HG03097 (cell line): ENCODE data around the gene PFKL.

ENCODE experiments used
- ATAC-seq: cut with Tn5 transposase; IDR thresholded peaks from one replicate; pipeline ENCODE4 v1.9.1; 2021; ENCODE audit not compliant: unreplicated experiment, low FRiP score

Gene PFKL

DNA sequence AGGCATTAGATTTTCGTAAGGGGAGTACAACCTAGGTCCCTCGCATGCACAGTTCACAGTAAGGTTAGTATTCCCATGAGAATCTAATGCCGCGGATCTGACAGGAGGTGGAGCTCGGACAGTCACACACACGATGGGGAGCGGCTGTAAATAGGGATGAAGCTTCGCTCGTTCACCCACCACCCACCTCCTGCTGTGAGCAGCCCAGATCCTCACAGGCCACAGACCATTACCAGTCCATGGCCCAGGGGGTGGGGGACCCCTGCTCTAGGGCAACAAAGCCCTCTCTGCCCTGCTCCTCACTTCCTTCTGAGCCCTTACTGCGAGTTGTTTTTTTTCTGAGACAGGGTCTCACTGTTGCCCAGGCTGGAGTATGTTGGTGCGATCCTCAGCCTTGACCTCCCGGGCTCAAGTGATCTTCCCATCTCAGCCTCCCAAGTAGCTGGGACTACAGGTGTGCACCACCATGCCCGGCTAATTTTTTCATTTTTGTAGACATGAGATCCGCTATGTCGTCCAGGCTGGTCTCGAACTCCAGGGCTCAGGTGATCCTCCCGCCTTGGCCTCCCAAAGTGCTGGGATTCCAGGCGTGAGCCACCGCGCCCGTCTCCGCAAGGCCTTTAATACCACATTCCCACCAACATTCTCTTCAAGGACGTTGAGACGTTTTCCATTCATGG lies 74.9 kb downstream of the PFKL start:
- ATAC-seq: no peak

DNA sequence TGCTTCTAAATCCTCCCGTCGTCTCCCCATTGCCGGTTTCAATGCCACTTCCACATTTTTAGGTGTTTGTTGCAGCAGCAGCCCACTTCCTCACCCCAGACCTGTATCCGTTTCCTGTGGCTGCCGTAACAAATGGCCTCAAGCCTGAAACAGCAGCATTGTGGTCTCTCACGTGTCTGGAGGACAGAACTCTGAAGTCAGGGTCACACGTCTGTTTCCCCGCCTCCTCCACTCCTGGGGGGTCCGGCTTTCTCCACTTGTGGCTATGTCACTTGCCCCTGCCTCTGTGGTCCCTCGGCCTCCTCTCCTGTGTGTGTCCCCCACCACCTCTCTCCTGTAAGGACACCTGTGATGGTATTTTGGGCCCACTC lies 75.4 kb downstream of the PFKL start:
- ATAC-seq: no peak

DNA sequence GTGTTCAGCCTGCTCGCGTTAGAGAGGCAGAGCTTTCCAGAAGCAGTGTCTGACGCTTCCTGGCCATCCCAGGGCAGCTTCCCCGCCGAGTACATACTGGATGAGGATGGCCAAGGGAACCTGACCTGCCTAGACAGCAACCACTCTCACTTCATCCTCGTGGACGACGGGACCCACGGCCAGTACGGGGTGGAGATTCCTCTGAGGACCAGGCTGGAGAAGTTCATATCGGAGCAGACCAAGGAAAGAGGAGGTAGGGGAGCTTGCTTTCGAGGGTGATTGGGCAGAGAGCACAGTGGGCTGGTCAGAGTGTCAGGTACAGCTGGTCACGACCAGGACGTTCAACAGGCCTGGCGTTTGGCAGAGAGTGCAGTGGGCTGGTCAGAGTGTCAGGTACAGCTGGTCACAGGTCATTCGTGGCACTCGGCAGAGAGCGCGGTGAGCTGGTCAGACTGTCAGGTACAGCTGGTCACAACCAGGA lies 75.9 kb downstream of the PFKL start:
- no peak for ATAC-seq

DNA sequence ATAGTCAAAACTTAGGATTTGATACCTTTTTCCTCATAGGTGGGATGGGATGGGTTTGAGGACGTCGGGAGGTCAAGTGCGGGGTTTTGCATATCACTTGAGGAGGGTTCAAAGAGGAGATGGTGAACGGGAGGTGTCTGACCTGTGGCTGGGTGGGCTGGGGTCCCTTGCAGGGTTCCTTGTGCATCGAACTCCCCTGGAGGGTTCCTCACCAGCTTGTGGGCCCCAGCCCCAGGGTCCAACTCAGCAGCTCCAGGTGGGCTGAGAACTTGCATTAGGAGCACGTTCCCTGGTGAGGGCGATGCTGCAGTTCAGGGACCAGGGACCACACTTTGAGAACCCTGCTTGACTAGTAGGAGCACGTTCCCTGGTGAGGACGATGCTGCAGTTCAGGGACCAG lies 76.8 kb downstream of the PFKL start:
- no peak for ATAC-seq
